ENCODE results near the gene PPFIBP2. TPM values are rescaled to one million over a fixed set of nuclear protein-coding genes. Genes with fewer than 3 reads are reported as not detected.

PPFIBP2 gene
- total RNA-seq, 1 experiment from 2014 or later: 2.2 TPM

DNA sequence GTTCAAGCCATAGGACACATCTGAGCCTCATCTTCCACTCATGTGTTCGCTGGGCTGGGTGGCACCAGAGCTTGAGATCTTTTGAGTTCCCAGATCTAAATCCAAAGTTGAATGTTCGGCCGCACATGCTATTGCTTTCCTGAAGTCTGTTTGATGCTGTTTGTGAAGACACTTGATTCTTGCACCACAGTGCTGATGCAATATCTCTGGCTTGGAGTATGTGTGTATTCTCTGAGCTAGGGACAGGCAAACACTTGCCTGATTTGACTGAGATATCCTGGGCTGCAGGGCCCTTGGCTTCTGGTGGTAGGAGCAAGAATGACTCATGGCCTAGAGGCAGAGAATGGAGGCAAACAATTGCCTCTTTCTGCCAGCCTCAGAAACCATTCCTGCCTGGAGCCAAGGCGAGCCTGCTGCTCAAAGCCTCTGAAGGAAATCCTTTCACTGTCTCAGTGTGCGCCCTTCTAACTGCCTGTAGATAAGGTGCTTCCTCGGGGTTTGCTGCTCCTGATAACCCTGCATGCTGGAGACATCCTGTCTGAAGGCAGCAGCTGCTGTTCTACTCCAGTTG lies 86.5 kb downstream of the PPFIBP2 start:
- peak; percentile 63 for DNase-seq (ENCODE audit: low read depth)

DNA sequence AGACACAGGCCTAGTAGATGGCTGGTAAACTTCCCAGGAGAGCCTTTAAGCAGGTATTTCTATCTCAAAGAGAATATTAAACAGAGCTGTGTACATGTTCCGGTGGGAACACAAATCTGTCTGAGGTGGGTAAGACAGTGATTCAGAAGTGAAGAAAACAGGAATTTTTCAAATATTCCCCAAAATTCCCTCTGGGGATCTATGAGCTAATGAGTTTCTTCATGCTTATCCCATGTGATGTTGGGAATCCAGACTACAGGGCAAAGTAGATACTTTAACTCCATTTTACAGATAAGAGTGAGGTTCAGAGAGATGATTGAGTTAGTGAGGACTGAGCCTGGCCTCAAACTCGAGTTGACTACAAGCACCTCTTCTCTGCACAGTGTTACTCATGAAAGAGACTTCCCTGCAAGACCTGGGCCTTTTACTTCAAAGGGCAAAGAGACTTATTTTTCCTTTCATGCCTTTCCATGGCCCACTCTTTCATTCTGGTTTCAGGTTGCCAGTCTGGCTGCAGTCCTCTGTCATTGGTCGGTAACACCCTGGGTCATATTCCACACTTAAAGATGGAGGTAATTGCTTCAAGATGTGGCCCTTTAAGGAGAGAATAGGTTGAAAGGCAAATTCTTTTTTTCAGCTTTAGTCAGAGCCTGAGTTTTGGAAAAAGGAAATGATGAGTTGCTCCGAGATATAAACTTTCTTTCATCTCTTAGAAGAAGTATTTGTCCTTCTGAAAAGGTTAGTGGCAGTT lies 89.4 kb downstream of the PPFIBP2 start:
- peak; percentile 27 for DNase-seq (ENCODE audit: low read depth)

DNA sequence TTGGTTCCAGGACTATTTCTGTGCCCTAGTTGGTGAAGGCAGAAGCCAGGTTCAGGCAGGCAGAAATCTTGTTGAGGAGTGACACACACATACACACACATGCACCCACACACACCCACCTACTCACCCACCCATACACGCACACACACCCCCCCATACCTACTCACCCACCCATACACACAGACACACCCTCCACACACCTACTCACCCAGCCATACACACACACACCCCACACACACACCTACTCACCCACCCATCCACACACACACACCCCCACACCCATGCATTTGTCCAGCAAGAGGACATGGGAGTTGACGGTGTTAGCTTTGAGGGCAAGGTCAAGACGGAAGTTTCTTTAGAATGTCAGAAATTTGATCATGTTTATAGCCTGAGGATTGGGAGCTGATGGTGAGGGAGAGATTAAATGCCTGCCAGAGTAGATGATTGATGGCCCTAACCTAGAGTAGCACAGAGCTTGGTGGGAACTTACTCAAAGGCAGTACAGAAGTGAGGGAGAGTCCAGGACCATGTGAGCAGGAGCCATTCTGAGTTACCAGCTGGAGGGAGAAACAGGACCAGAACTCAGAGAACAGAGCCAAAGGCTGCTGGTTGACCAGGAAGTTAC lies 90.6 kb downstream of the PPFIBP2 start:
- no peak for DNase-seq (ENCODE audit: low read depth)

DNA sequence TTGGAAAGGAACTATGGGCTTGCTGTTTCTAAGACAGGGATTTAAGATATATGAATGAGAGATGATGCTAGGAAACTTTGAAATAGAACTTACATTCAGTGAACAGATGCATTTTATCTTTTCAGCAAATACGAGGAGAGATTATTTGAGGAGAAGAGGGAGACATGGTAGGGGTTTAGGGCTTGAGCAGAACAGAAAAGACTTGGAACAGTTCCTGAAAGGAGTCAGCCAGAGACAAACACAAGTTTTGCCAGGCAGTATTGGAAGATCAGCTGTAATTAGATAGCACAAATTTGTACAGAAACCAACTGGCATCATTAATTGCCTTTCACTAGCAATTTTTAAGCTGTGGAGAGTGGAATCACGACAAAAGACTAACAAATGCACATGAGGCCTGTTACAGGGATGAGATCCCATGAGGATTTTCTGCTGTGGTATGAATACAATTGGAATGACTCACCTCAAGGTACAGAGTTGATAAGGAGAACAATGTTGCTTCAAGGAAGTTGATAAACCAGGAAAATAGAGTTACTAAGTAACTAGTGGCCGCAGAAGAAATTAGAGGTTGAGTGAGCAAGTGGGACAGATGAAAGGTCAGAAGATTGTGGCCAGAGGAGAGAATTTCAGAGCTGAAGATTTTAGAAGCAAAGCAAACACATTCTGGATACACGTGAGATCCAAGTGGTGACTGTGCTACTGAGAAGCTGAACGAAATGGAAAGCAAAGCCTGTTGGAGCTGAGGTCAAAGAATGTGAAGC lies 91.6 kb downstream of the PPFIBP2 start:
- DNase-seq (ENCODE audit: low read depth): peak; percentile 79

DNA sequence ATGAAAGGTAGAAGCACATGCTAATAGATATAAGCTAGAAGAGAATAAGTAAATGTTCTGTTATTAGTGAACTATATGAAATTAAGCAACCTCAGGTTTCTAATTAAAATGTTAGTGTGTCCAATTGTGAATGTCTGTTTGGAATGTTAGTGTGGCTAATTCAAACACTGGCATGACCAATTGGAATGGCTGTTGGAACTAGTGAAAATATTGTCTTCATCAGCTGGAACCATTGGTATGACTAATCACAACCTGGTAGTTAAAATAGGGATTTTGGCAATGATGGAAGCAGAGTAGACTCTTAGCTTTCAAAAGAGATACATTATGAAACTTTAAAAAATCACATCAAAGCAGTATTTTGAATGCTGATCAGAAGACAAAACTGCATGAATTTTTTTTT lies 92.7 kb downstream of the PPFIBP2 start:
- no peak for DNase-seq (ENCODE audit: low read depth)

DNA sequence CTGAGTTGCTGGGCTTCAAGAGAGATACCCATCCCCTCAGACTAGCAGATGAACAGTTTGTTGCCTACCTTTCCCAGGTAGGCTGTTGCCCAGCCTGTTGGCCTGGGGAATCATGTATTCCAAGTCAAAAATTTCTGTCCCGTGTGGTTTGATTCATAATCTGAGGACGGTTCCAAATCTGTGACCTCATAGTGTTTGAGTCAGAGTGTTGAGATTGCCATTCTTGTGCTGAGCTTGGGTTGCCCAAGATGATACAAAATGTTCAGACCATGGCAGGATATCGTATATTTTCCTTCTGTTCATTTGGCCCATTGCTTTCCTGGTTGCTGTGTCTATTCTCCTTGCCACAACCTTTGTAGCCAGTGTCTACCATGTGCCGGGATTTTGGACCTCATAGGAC lies 95.2 kb downstream of the PPFIBP2 start:
- no peak for DNase-seq (ENCODE audit: low read depth)

DNA sequence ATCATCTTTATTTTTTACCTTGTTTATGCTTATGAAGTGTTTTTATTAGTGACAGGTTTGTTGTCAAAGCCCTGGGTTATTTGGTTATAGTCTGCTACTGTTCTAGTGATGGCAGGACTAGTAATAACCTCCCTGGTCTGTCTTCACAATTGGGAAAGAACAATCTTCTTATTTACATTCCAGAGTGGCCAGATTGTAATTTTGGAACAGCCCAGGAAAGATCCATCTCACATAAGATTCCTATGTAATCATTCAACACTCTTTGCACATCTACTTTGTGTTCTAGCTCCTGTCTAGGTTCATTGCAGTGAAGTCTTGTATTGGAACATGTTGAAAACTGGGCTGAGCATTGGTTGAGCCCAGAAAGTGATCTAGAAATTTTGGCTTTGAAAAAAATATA lies 95.7 kb downstream of the PPFIBP2 start:
- DNase-seq (ENCODE audit: low read depth): no peak

DNA sequence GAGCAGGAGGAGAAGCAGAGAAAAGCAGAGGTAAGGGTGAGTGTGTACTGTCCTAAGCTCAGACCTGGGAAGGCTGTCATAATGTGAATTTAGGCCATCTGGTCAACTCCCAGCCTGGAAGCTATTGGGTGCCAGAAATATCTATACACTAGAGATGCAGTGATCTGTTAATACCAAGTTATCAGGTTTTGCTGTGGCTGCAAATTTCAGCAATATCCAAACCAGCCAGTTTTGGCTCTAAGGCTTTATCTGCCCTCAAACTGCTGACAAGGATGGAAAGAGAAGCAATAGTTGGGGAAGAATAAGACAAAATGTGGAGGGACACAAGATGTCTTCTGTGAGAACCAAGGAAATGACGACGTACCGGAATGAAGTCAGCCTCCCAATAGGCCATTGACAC lies 96.6 kb downstream of the PPFIBP2 start:
- DNase-seq (ENCODE audit: low read depth): no peak

DNA sequence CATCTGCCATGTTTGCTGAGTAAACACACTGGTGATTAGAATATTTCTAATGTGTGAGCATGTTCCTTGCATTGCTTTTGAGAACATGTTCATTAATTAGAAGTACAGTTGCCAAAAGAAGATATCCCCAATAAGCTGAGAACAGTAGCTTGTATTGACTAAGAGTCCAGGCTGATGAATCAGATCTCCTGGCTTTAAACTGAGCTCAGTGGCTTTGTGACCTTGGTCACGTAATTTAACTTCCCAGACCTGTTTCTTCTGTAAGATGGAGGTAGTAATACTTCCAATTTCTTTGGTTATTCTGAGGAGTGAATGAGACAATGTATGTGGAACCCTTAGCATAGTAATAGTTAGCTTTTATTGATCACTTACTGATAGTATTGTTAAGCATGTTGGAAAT lies 97.6 kb downstream of the PPFIBP2 start:
- DNase-seq (ENCODE audit: low read depth): no peak

DNA sequence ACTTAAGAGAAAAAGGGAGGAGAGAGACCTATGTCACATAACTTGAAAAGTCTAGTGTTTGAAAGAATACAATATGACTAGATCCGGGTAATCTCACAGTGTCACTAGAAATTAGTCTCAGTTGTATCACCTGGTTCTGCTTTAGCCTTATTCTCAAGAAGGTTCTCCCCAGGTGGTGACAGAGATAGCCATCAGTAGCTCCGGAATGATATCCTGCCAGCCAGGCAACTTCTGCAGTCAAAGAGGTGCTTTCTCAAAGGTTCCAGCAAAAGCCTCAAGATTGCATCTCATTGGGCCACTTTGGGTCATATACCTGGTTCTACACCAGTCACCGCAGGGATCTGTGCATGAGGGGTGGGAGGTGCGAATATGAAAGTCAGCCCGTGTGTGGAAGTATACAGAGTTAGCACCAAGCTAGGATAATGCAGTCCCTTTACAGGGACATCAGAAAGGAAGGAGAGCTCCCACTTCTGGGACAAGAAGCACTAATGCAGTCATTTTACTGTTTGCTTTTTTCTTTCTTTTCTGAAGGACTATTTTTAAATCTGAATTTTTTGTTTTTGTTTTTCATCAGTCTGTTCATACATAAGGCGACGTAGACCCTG lies 98.4 kb downstream of the PPFIBP2 start:
- DNase-seq (ENCODE audit: low read depth): no peak

DNA sequence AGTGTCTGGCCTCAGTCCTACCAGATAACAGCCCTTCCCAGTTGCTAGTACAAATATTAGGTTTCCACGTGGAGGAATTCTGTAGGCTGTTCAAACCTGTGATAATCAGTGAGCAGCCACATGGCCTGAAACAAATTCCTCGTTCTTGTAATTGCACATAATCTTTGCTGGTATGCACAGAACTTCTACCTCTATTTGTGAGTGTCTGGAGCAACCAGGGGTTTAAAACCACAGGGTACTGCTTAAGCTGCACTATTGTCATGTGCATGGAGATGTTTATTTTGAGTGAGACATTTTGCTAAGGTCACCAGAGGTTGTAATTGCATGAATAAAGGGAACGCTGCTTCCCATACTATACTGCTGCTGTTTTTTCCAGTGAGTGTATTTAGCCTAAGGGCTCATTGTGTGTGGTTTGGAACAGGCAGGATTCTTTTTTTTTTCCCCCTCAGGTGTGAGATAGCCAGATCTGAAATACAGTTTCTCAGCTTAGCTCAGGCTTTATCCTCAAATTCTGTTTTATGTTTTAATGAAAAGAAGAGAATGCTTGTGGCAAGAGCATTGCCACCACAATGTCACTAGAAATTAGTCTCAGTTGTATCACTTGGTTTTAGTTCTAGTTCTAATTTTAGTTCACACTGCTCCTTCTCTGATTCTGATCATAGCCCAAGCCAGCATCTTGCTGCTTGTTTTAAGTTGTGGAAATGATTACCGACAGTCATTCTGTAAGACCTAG lies 99.0 kb downstream of the PPFIBP2 start:
- DNase-seq (ENCODE audit: low read depth): peak; percentile 12

DNA sequence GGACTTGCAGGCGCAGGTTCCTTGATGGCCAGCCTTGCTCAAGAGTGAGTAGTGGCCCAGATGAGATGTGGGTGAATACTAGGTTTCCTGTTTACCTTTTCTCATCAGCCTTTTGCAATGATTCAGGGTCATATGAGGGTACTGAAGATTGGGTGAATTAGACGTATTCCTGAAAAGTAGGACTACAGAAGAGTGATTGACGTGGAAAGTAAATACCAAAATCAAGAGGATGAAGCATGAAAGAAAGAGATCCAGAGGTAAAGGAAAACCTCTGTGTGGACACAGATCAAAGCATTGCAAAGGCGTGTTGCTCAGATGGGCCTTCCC lies 99.6 kb downstream of the PPFIBP2 start:
- no peak for DNase-seq (ENCODE audit: low read depth)

DNA sequence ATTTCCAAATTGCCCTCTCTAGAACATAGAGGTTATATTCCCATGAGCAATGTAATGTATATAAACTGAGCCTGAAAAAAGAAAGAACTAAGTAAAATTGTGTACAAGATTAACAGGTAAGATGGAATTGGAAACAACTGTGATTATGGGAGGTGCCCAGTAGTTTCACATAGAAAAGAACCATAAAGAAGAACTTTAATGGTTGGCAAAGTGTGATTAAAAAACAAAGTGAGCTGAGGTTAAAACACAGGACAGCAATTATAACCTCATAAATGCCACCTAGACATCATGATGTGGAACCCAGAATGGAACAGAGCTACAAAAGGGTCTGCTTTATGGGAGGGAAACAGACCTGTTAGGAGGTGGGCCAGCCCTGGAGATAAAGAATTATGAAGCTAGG lies 100.9 kb downstream of the PPFIBP2 start:
- DNase-seq (ENCODE audit: low read depth): no peak

DNA sequence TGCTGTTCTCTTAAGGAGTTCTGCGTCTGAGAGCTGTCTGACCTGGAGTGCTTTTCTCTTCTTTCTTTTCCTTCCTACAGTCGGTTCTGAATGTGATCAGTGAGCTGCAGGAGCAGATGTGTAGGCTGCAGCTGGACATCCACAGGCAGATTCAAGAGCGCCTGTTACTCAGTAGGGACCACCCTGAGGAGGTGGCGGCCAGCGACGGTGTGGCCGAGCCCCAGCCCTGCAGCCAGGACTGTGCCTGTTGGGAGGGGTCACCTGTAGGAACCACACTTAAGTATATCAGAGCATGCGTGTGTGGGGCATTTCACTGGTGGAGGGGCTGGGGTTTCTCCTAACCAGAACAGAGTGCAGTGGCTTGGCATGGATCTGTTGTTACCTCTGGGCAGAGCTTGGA lies 103.2 kb downstream of the PPFIBP2 start:
- no peak for DNase-seq (ENCODE audit: low read depth)

DNA sequence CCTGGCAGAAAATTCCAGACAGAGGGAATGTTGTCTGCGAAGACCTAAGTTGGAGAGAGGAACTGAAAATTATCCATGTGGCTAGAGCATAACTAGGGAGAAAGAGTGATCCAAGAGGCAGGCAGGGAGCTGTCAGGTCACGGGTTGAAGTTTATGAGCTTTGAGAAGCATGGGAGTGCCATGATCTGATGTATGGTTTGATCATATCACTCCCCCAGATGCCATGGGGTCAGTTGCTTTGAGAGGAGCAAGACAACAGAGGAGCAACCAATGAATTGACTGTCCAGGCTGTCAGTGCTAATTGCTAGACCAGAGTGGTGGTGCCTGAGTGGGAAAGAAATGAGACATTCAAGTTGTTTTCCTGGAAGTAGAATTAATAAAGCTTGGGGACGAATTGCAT lies 105.5 kb downstream of the PPFIBP2 start:
- DNase-seq (ENCODE audit: low read depth): no peak

DNA sequence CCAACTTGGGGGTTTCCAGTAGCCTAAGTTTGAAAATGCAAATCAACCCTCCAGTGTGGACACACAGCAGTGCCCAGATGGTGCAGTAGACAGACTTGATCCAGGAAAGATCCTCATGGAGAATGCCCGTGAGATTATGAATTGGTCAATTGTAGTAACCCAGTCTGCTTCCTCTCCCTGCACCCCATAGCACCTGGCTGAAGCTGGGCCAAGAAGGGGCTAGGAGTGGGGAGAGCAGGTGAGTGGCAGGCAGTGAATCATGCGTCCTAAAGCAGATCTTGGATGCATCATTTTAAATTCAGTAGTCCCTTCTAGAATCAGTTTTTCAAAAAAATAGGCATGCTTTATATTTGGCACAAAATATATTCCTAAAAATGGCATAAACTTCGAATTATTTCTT lies 107.3 kb downstream of the PPFIBP2 start:
- DNase-seq (ENCODE audit: low read depth): no peak

DNA sequence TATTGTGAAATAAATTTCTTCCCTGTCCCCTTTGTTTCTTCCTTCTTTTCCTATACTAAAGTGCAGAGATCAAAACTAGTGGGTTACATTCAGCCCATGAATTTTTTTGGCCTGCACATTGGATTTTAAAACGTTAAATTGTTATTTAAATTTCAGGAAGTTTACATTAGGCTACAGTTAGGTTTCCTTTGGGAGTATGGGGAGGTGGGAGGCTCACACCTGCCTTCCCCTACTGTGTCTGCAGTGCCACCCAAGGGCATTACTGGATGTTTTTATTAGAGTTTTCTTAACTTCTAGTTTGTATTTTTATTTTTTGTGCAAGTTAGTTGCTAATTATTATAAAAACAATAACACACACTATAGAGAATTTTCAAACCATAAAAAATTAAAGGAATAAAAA lies 107.8 kb downstream of the PPFIBP2 start:
- DNase-seq (ENCODE audit: low read depth): no peak

DNA sequence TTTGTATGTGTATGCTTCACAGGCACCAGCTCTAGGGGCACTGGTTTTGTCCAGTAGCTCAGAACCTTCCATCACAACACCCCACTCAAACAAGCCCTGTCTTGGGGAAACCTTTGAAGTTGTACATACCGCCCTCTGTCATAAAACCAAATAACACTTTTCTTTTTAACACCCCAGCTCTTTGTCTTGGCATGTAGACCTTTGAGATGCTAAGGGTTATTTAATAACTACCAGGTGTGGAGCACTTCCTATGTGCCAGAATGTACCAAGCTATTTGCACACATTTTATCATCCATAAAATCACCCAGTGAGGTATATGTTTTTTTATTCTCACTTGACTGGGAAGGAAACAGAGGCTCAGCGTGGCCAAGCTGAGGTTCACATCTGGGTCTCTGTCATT lies 108.9 kb downstream of the PPFIBP2 start:
- no peak for DNase-seq (ENCODE audit: low read depth)

DNA sequence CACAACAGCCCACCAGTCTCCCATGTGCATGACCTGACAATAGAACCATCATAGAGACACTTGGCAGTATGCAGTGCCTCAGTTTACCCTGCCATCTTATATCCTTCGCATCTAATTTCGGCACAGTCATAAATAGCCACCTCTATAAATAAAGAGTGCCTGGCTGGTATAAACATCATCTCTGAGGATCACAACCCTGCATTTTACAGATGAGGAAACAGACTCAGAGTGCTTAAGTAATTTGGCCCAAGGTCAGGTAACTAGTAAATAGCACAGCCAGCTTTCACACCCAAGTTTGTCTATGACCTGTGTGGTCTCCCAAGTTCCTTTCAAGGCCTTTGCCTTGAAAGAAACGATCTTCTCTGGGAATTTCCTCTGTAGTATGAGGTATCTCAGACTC lies 114.9 kb downstream of the PPFIBP2 start:
- no peak for DNase-seq (ENCODE audit: low read depth)

DNA sequence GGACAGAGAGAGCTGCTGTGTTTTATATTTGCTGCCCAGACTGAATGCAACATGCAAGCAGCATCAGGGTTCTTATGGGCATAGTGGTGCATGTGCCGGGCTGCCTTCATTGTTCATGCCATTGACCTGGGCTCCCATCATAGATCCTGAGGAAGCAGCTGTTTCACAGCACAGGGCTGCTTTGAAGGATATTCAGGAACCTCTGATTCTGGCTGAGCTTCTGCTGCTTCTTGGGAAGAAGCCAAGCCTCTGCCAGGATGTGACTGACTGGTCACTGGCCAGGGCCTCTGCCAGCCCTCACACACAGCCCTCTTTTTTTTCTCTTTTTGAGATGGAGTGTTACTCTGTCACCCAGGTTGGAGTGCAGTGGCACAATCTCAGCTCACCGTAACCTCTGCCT lies 116.2 kb downstream of the PPFIBP2 start:
- no peak for DNase-seq (ENCODE audit: low read depth)

DNA sequence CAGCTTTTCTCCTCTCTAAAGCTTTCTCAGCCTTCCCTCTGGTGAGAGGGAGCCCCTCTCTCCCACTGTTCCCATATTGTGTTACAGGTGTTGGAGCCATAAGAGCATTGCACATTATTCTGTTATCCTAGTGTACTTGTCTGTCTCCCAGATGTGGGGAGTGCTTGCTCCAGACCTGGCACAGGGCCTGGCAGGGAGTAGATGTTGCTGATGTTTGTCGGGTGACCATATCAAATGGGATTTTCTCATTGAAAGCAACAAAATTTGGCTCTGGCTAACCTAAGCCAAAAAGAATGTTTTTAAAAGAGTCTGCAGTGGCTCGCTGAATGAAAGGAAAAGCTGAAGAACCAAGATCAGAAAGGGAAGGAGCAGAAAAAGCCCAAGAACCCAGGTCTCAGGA lies 118.4 kb downstream of the PPFIBP2 start:
- no peak for DNase-seq (ENCODE audit: low read depth)

DNA sequence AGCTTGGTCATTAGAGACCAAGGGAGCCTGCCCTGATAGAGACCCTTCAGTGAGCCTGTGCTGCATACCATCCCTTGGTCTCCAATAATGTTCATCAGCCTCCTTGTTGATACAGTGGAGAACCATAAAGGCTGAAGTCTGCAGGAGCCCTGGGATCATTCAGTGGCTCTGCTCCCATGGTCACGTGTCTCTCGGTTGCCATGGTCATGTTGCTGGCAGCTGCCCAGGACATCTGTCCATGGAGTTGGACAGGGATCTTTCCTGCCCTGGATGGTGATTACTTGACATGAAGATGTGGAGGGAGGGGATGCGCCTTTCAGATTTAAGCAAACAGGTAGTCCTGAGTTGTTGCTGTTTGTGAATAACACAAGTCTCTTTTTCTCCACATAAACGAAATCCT lies 121.3 kb downstream of the PPFIBP2 start:
- DNase-seq (ENCODE audit: low read depth): no peak
